GM12801 (cell line): ENCODE measurements around the gene UGCG.

Experiments
- TF ChIP-seq, protein P1 (sequence below): IDR thresholded peaks from one replicate; pipeline ENCODE4 v1.5.1; 2011; ENCODE audit warnings: control low read depth; ENCODE audit not compliant: insufficient read length; ENCODE audit errors: extremely low read depth

Gene UGCG

DNA sequence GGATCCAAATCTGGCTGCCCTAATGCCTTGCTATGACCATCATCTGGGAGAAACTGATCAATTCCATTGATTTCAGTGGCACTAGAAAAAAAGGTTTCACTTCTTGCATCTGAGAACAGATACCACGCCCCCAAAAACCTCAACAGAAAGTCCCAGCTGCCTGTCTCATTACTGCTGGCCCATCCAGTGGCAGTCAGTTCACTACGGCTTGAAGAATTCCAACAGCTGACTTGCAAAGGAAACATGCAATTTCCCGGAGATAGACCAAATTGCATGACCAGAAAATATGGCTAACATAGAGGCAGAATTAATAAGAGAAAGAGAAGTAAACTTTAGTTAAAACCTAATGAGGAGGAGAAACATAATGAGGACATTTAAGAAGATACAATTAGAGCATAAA is 48.6 kb downstream of the UGCG start:
- TF ChIP-seq, protein P1, sequence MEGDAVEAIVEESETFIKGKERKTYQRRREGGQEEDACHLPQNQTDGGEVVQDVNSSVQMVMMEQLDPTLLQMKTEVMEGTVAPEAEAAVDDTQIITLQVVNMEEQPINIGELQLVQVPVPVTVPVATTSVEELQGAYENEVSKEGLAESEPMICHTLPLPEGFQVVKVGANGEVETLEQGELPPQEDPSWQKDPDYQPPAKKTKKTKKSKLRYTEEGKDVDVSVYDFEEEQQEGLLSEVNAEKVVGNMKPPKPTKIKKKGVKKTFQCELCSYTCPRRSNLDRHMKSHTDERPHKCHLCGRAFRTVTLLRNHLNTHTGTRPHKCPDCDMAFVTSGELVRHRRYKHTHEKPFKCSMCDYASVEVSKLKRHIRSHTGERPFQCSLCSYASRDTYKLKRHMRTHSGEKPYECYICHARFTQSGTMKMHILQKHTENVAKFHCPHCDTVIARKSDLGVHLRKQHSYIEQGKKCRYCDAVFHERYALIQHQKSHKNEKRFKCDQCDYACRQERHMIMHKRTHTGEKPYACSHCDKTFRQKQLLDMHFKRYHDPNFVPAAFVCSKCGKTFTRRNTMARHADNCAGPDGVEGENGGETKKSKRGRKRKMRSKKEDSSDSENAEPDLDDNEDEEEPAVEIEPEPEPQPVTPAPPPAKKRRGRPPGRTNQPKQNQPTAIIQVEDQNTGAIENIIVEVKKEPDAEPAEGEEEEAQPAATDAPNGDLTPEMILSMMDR, result no peak

DNA sequence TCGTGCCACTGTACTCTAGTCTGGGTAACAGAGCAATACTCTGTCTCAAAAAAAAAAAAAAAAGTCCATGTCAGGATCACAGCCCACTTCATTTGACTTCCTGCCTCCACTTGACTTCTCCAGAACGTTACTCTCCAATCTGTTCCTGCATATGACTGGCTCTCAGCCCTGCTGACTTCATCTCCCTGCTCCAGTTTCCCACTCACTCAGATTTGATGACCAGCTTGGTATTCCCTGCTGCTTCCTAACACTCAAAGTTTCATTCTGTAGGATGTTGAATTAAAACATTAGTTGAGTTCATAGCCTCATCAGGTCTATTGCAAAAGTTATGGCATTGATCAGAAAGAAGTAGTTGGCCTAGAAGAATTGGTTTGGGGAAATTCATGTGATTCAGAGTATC is 52.3 kb downstream of the UGCG start:
- TF ChIP-seq, protein P1, result no peak

DNA sequence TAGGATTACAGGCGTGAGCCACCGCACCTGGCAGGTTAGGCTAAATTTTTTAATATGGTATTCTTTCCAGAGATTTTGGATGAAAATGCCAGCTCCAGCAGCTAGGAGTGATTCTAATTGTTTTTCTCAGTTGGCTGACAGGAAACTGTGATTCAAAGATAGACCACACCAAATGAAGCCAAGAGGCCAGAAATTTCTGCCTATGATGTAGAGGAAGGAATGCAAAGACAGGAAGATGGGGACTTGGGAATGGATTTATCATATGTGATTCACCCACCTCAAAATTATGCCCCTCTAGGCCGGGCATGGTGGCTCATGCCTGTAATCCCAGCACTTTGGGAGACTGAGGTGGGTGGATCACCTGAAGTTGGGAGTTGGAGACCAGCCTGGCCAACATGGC is 53.3 kb downstream of the UGCG start:
- TF ChIP-seq, protein P1, result no peak

DNA sequence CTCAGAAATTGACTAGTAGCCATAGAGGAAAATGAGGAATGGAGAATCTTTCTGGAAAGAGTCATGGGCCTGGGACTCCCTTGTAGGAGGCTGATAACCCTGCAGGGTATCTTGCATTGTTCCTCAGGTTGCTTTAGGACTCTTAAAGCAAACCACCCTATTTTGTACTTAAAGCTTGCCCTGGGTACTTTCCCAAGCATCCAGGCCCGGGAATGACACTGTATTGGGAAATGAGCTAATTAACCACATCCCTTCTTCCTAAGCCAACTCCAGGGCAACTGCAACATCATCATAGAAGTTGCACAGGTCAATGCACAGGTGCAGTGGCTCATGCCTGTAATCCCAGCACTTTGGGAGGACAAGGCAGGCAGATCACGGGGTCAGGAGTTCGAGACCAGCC is 55.9 kb downstream of the UGCG start:
- TF ChIP-seq, protein P1, result no peak

DNA sequence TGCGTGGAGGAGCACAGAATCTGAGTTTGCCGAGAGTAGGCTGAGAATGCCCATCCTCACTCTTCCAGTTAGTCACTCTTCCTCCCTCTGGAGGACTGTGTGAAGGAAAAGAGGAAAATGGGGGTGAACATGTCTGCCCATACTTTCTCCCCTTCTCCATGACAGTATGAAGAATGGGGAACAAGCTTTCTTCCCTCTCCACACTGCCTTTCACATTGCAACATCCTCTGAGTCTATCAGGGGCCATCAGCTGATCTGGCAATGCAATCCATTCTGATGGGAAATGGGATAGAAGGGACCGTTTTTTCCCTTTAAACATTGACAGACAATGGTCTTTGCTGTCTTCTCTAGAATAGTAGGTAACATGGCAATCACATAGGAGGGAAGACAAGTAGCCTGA is 56.8 kb downstream of the UGCG start:
- TF ChIP-seq, protein P1, result no peak

DNA sequence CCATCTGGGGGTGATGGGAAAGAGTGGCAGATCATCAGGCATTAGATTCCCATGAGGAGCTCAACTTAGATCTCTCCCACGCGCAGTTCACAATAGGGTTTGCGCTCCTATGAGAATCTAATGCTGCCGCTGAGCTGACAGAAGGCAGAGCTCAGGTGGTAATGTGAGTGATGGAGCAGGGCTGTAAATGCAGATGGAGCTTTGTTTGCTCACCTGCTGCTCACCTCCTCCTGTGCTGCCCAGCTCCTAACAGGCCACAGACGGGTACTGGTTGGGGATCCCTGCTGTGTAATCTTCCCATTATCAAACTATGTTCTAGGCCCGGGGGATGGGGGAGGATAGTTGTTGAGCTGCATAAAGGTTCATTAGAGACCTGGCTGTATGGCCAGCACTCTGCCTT is 58.4 kb downstream of the UGCG start:
- TF ChIP-seq, protein P1, result no peak

DNA sequence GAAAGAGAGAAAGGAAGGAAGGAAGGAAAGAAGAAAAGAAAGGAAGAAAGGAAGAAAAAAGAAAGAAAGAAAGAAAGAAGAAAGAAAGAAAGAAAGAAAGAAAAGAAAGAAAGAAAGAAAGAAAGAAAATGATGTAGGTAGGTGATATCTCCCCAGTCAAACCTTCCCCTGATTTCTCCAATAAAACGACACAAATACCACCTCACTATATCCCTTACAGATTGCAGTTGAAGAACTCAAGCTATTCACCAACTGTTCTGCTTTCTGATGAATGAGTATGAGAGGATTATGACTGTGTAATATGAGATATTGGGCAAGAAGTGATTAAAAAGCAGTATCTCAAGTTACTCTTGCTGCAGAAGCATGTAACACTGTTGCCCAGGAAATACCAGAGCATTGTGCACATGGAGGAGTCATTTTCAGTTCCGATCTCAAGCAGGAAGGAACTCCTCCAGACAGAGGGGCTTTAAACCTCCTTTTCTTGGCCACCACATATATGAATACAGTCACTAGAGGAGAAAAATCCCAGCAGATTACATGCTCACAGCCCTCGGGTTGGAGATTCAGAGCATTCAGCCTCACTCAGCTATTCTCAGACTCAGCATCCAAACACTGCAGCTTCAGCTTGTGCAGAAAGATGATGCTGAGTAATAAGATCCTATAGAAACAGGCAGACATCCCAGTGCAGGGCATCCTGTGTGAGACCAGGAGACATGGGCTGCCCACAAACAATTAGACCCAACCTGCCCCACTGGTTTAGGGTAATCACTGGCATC is 61.4 kb downstream of the UGCG start:
- TF ChIP-seq, protein P1, result no peak
